ENCODE data around the gene C19orf47.

C19orf47 gene

GRCh38 chr19:40283414-40284250 lies 64.6 kb downstream of the C19orf47 start:
- no peak for DNase-seq

GRCh38 chr19:40282920-40283319 lies 65.3 kb downstream of the C19orf47 start:
- DNase-seq = no peak

- DNase-seq = no peak
Observed at GRCh38 chr19:40282209-40282580, 66.0 kb downstream of the C19orf47 start.

- no peak for DNase-seq
Observed at GRCh38 chr19:40281381-40282208, 66.6 kb downstream of the C19orf47 start.

- peak in 3 of 56 donors; percentile 25 to 42 (median 35) for DNase-seq
Observed at GRCh38 chr19:40280608-40281221, 67.5 kb downstream of the C19orf47 start.

- DNase-seq = no peak
Observed at GRCh38 chr19:40279761-40280607, 68.2 kb downstream of the C19orf47 start.

- peak in 35 of 56 donors; percentile 19 to 75 (median 37) for DNase-seq
Observed at GRCh38 chr19:40279120-40279551, 69.1 kb downstream of the C19orf47 start.

- no peak for DNase-seq
Observed at GRCh38 chr19:40278361-40279035, 69.7 kb downstream of the C19orf47 start.

GRCh38 chr19:40277356-40278059 lies 70.7 kb downstream of the C19orf47 start:
- no peak for DNase-seq

- DNase-seq = no peak
Observed at GRCh38 chr19:40274585-40275544, 73.3 kb downstream of the C19orf47 start.

GRCh38 chr19:40273469-40274360 lies 74.5 kb downstream of the C19orf47 start:
- peak in 7 of 56 donors; percentile 15 to 57 (median 39) for DNase-seq

- DNase-seq = no peak
Observed at GRCh38 chr19:40272261-40272660, 75.9 kb downstream of the C19orf47 start.

- no peak for DNase-seq
Observed at GRCh38 chr19:40271706-40272105, 76.5 kb downstream of the C19orf47 start.

- peak in 22 of 56 donors; percentile 24 to 72 (median 38) for DNase-seq
Observed at GRCh38 chr19:40270362-40271089, 77.7 kb downstream of the C19orf47 start.

Data from amygdala (tissue), 56 donors.